AG20443 (cell line): ENCODE data around the gene TTC6.

Source experiments
- DNase-seq: peaks from one replicate; pipeline ENCODE4 v3.0.0; 2012; ENCODE audit warnings: low spot score, mixed read lengths

Gene TTC6

GRCh38 chr14:37597914-37598746 is 2.7 kb downstream of the TTC6 start:
- DNase-seq, result no peak

- no peak for DNase-seq
Measured at GRCh38 chr14:37598747-37599506, 3.5 kb downstream of the TTC6 start.

- DNase-seq, result no peak
Measured at GRCh38 chr14:37599507-37600368, 4.3 kb downstream of the TTC6 start.

GRCh38 chr14:37600880-37601741 is 5.7 kb downstream of the TTC6 start:
- DNase-seq, result no peak

GRCh38 chr14:37601865-37602264 is 6.4 kb downstream of the TTC6 start:
- DNase-seq, result no peak

GRCh38 chr14:37602605-37603453 is 7.4 kb downstream of the TTC6 start:
- no peak for DNase-seq

GRCh38 chr14:37603688-37604251 is 8.3 kb downstream of the TTC6 start:
- DNase-seq, result no peak

- no peak for DNase-seq
Measured at GRCh38 chr14:37606678-37607077, 11.2 kb downstream of the TTC6 start.

- no peak for DNase-seq
Measured at GRCh38 chr14:37608649-37609048, 13.2 kb downstream of the TTC6 start.

GRCh38 chr14:37610945-37611523 is 15.6 kb downstream of the TTC6 start:
- no peak for DNase-seq

GRCh38 chr14:37615582-37616289 is 20.3 kb downstream of the TTC6 start:
- DNase-seq, result no peak

- DNase-seq, result no peak
Measured at GRCh38 chr14:37616853-37617252, 21.4 kb downstream of the TTC6 start.

- DNase-seq, result no peak
Measured at GRCh38 chr14:37617864-37618365, 22.5 kb downstream of the TTC6 start.

- no peak for DNase-seq
Measured at GRCh38 chr14:37618498-37619028, 23.1 kb downstream of the TTC6 start.

GRCh38 chr14:37620856-37621255 is 25.4 kb downstream of the TTC6 start:
- DNase-seq, result no peak

- peak; percentile 46 for DNase-seq
Measured at GRCh38 chr14:37622231-37622923, 26.9 kb downstream of the TTC6 start.

GRCh38 chr14:37623426-37623951 is 28.1 kb downstream of the TTC6 start:
- peak; percentile 45 for DNase-seq

GRCh38 chr14:37623971-37624370 is 28.5 kb downstream of the TTC6 start:
- DNase-seq, result no peak
